GM21528 (cell line): ENCODE measurements around the gene RIOK3.
"Not testable (repeated sequence)": the region's sequence is repeated elsewhere in the genome, so short reads cannot be mapped to it uniquely, and the experiment has no call there.

Experiments
- ATAC-seq: cut with Tn5 transposase; IDR thresholded peaks from one replicate; pipeline ENCODE4 v1.9.1; 2021; ENCODE audit warnings: mild to moderate bottlenecking, moderate library complexity; ENCODE audit not compliant: unreplicated experiment, low FRiP score

Gene RIOK3

DNA sequence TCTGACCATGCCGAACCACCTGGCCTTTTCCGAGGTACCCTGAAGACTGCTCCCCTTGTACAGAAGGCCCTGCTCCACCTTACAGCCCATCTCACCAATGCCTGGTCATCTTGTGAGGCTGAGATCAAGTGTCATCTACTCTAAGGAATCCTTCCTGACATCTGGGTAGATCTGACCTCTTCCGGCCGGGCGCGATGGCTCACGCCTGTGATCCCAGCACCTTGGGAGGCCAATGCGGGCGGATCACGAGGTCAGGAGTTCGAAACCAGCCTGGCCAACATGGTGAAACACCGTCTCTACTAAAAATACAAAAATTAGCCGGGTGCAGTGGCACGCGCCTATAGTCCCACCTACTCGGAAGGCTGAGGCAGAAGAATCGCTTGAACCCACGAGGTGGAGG lies 2.1 kb upstream of the RIOK3 start:
- ATAC-seq: no peak

GRCh38 chr18:23451491-23451890 lies 1.6 kb upstream of the RIOK3 start:
- no peak for ATAC-seq

DNA sequence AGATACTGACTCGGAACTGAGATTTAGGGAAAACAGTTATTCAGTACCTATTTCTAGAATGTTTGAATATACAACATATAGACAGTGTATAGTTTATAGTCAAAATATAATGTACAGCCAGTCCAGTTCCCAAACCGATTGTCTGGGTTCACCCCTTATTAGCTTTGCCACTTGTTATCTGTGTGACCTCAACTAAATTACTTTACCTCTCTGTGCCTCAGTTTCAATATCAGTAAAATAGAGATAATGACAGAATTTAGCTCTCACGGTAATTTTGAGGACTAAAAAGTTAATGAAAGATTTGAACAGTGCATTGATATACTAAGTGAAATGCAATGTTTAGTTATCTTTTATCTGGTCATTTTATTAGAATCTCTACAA lies 750 bp upstream of the RIOK3 start:
- ATAC-seq: no peak

DNA sequence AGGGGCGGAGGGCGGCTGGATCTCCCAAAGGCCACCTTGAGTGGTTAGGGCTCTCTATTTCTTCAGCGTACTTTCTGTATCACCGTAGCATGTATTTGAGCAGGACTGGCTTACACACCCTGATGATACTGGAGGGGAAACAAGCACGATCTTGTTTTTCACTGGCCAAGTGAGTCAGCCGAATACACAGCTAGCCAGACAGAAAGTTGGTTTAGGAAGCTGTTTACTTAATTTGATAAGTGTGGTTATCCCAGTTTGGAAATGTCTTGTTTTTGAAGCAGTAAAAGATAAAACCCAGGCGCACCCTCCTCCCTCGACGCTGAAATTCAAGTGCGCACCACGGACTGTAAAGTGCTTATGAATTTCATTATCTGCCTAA lies 582 bp downstream of the RIOK3 start:
- peak; percentile 10 for ATAC-seq

DNA sequence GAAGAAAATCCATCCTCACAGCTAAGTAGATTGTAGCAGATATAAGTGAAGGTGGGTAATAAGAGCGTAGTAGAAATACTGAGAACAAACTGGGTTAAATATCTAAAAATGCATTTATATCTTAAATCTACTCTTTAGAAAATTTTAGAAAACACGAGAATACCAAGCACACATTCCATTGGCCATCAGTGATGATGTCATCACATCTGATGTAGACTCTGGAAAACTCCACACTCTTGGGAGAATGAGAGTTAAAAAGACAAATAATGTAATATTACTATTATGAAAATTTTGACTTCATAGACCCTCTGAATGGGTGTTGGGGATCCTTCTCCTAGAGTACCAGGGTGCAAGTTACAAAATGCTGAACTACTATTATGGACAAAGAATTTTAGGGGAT lies 3.7 kb downstream of the RIOK3 start:
- ATAC-seq: no peak

- no peak for ATAC-seq
Observed at GRCh38 chr18:23458830-23459529, 5.9 kb downstream of the RIOK3 start.

- ATAC-seq: no peak
Observed at GRCh38 chr18:23459530-23459921, 6.4 kb downstream of the RIOK3 start.

GRCh38 chr18:23460285-23461273 lies 7.5 kb downstream of the RIOK3 start:
- no peak for ATAC-seq

GRCh38 chr18:23462876-23463275 lies 9.8 kb downstream of the RIOK3 start:
- ATAC-seq: no peak

- no peak for ATAC-seq
Observed at GRCh38 chr18:23468753-23469459, 15.8 kb downstream of the RIOK3 start.

DNA sequence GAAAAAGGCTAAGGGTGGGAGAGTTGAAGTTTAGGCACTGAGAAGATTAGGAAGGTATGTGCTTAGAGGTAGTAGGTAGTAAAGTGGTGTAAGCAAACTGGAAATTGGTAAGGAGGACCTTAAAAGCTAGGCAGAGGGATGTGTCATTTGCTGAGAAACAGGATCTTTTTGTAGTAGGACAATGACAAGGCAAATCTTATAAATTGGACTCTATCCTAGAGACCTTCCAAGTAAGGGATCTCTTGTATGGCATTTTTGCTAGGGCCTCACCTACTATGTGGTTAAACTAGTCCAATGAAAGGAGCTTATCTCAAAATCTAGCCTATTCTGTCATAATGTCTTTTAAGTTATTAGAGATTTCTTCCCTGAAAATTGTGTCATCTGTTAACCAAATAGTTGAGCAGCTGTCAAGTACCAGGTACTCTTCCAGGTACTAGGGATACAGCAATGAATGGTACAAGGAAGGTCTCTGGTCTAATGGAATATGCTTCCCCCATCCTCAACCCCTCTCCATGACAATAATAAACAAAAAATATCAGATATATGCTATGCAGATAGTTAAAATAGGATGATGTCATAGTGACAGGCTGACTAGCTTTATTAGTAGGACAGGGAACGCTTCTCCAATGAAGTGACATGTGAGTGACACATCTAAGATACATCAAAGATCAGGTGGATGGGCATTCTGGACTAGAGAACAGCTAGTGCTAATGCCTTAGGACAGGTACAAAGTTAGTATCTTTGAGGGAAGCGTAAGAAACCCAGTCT lies 17.7 kb downstream of the RIOK3 start:
- no peak for ATAC-seq

DNA sequence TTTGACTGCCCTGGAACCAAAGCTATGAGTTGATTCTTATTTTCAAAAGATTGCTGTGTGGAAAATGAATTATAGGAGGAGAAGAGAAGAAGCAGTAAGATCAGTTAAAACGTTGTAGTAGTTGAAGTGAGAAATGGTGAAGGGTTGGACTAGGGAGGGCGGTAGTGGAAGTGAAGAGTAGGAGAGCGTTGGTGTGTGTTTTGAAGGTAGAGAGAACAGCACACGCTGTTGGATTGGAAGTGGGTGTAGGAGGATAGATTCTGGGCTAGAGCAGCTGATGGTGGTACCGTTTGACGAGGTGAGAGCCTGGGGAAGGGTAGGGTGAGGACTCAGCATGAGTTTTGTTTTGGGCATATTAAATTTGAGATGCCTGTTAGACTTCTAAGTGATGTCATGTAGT lies 18.4 kb downstream of the RIOK3 start:
- ATAC-seq: no peak

DNA sequence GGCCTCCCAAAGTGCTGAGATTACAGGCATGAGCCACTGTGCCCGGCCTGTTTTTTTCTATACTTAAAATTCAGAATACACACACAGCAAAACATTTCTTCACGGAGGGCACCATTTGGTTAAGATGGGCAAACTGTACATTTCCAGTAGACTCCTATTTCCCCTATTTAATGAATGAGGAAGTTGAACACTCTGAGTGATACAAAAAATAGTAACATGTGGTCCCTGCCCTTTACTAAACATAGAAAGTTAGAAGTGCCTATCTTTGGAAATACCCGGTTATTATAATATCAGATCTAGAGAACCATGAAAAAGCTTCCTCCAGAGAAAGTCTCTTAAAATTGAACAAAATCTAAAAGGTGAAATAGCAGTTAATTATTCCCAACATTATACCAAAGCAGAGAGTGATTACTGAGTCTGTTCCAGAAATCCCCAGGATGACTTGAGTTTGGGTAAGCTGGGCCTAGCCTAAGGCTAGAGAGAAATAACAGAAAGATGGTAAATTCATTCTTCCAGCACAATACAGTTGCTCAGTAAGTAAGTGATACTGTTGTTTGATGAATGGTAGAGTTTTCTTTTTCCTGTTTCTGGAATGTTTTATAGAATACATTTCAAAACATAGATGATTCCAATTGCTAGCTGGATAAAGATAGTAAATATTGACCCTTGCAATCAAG lies 26.9 kb downstream of the RIOK3 start:
- ATAC-seq: no peak

GRCh38 chr18:23484561-23485182 lies 31.6 kb downstream of the RIOK3 start:
- no peak for ATAC-seq

- no peak for ATAC-seq
Observed at GRCh38 chr18:23485386-23485785, 32.3 kb downstream of the RIOK3 start.

DNA sequence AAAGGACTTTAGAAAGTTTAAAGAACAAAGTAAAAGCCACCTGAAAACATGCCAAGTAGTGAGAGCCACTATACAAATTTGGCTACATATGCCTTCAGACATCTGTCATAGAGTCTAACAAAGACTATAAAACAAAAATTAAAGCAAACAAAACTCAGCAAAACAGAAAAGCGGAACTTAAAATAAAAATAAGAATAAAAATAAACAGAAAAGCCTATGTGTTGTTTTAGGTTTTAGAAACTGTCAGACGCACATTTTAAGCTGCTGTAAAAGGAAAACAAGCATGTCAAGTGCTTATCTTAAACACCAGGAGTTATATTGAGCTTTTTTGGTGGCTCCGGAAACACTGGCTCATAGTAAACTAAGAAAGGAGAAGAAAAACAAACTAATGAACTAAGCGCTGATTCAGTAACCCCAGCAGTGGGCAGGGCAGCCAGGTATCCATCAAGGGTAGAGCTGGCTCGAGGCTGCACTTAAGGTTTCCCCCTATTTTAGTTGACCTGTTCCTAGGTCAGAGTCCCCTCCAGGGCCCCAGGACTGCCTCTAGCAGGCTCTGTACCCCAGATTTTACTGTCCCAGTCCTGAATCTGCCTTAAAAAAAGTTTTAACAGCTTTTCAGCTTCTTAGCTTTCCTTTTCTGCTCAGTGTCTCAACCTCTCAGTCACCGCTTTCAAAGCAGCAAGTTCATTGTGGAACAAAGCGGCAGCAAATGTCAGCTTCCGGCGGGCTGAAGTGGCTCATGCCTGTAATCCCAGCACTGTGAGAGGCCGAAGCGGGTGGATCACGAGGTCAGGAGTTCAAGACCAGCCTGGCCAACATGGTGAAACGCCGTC lies 34.9 kb downstream of the RIOK3 start:
- peak; percentile 57 for ATAC-seq

DNA sequence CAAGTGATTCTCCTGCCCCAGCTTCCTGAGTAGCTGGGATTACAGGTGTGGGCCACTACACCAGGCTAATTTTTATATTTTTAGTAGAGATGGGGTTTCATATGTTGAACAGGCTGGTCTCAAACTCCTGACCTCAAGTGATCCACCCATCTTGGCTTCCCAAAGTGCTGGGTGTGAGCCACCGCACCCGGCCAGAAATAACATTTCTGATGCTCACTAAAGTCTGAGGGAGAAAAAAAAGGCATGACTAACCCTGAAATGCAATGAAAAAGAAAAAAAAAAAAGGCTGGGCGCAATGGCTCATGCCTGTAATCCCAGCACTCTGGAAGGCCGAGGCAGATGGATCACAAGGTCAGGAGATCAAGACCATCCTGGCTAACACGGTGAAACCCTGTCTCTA lies 36.5 kb downstream of the RIOK3 start:
- not testable (repeated sequence) for ATAC-seq

DNA sequence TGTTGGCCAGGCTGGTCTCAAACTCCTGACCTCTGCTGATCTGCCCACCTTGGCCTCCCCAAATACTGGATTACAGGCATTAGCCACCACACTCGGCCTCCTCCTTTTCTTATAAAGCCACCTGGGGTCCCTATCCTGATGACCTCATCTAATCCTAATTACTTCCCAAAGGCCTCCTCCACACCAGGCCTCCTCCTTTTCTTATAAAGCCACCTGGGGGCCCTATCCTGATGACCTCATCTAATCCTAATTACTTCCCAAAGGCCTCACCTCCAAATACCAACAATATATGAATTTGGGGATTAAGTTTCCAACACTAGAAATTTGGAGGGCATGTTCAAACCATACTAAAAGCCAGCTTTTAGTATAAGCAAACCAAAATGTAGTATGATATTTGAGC lies 40.6 kb downstream of the RIOK3 start:
- no peak for ATAC-seq

DNA sequence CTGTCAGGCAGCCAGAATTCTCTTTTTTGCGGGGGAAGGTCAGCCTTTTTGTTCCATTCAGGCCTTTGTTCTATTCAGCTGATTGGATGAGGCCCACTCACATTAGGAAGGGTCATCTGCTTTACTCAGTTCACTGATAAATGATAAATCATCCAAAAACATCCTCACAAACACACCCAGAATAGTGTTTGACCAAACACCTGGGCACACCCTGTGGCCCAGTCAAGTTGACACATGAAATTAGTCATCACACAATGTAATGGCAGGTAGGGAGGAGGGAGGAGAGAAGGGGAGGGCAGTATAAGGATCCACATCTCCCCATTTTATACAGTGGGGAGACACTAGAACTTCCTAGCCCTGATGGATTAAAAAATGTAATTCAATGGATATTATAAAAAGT lies 41.9 kb downstream of the RIOK3 start:
- ATAC-seq: no peak
